ENCODE measurements around the gene LRRC4. TPM values are rescaled to one million over a fixed set of nuclear protein-coding genes. Genes with fewer than 3 reads are reported as not detected.

The LRRC4 gene
- total RNA-seq, 8 experiments from 2014 or later: 0.36 to 20.8 (median 6.7) TPM

DNA sequence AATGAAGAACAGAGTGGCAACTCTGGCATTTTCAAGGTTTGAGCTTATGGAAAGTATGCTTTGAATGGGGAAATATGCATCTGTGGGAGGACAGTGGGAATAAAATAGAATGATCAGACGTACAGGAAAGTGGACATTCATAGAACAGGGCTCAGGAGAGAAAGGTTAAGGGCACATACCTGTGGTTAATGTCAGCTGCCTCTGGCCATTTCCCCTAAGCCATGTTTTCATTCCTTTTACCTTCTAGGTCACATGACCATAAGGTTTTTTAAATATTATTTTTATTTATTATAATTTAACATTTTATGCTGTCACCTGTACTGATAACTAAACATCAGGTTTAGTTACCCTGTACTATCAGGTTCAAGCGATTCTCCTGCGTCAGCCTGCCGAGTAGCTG lies 52.8 kb downstream of the LRRC4 start:
- no peak for ATAC-seq (replicated peaks in 6 of 8)
- WGBS, 10 experiments: 86 to 100% (median 100%) methylated on average over 1 to 4 of the region's 4 CpGs
- in situ Hi-C loops (cut with MboI; ENCODE audit: low pct_unique_long_range_greater_than_20kb in 2 of 9, low sequenced_read_pairs in 9 of 9, unreplicated experiment in 9 of 9): no loop called here
- H3K27ac ChIP-seq: no peak overlapping the region
- peaks cover 17 to 33% of the 10 kb centered on the region in 2 donors for H3K4me1 ChIP-seq (replicated peaks in 1 of 2)
- H3K4me3 ChIP-seq: no peak overlapping the region

Other genes starting within 250 kb of the LRRC4 start
- under 1 TPM in 6 of 8 experiments, not detected in 2; under 0.01 to 0.62 (median 0.18) TPM for gene LEP, start 209.8 kb upstream of the LRRC4 start, total RNA-seq